GM21367 (cell line): ENCODE data around the gene KREMEN2.

Source experiments
- ATAC-seq: cut with Tn5 transposase; IDR thresholded peaks from one replicate; pipeline ENCODE4 v1.9.1; 2021; ENCODE audit not compliant: unreplicated experiment

KREMEN2 gene

GRCh38 chr16:3000540-3000939, 36.5 kb downstream of the KREMEN2 start:
- no peak for ATAC-seq

GRCh38 chr16:3001316-3001715, 37.2 kb downstream of the KREMEN2 start:
- ATAC-seq, result no peak

- ATAC-seq, result peak; percentile 95
Observed at GRCh38 chr16:3003582-3004270, 39.7 kb downstream of the KREMEN2 start.

GRCh38 chr16:3004319-3004718, 40.2 kb downstream of the KREMEN2 start:
- peak; percentile 10 for ATAC-seq

GRCh38 chr16:3004781-3005284, 40.8 kb downstream of the KREMEN2 start:
- ATAC-seq, result no peak

GRCh38 chr16:3007059-3007956, 43.2 kb downstream of the KREMEN2 start:
- ATAC-seq, result no peak

- no peak for ATAC-seq
Observed at GRCh38 chr16:3007957-3008689, 44.0 kb downstream of the KREMEN2 start.

- ATAC-seq, result no peak
Observed at GRCh38 chr16:3008690-3009037, 44.6 kb downstream of the KREMEN2 start.

GRCh38 chr16:3009568-3010390, 45.7 kb downstream of the KREMEN2 start:
- no peak for ATAC-seq

GRCh38 chr16:3010510-3010909, 46.4 kb downstream of the KREMEN2 start:
- ATAC-seq, result no peak

GRCh38 chr16:3012246-3012645, 48.2 kb downstream of the KREMEN2 start:
- no peak for ATAC-seq

GRCh38 chr16:3012828-3013420, 48.8 kb downstream of the KREMEN2 start, which contains the start of gene CLDN9:
Gene CLDN9 (plus strand): TSS chr16:3012923. CDS start chr16:3013363, 440 bp downstream.
- ATAC-seq, result no peak

- ATAC-seq, result no peak
Observed at GRCh38 chr16:3013491-3013951, 49.4 kb downstream of the KREMEN2 start.

GRCh38 chr16:3013998-3014690, 50.1 kb downstream of the KREMEN2 start:
- no peak for ATAC-seq

GRCh38 chr16:3014971-3015370, 50.9 kb downstream of the KREMEN2 start:
- ATAC-seq, result no peak

GRCh38 chr16:3015865-3016521, 51.9 kb downstream of the KREMEN2 start:
- ATAC-seq, result no peak

- no peak for ATAC-seq
Observed at GRCh38 chr16:3017344-3017743, 53.3 kb downstream of the KREMEN2 start.
